ENCODE measurements around the gene NT5C3B.

- TF ChIP-seq CTCF (IDR thresholded peaks at IDR 0.05) (no peak), EP300 (IDR thresholded peaks at IDR 0.05) (no peak), POLR2AphosphoS5 (IDR thresholded peaks at IDR 0.05) (no peak)
Measured at GRCh38 chr17:41825175-41825845, 10.7 kb downstream of the NT5C3B start.

Data from stomach (tissue), 4 donors.